Stimulated activated CD4-positive, alpha-beta T cell treated with anti-CD3 and anti-CD28 coated beads, Interleukin-1b, Interleukin-23, amount 100 ng/mL, for 4 hours (primary cell): ENCODE data around the gene PACSIN2.
"Not testable (repeated sequence)": the region's sequence is repeated elsewhere in the genome, so short reads cannot be mapped to it uniquely, and the experiment has no call there.

Experiments
- DNase-seq, 2 donors: peaks; one replicate each; pipeline ENCODE4 v3.0.0-alpha.2; 2020; ENCODE audit warnings: low read depth in 2 of 2

PACSIN2 gene

DNA sequence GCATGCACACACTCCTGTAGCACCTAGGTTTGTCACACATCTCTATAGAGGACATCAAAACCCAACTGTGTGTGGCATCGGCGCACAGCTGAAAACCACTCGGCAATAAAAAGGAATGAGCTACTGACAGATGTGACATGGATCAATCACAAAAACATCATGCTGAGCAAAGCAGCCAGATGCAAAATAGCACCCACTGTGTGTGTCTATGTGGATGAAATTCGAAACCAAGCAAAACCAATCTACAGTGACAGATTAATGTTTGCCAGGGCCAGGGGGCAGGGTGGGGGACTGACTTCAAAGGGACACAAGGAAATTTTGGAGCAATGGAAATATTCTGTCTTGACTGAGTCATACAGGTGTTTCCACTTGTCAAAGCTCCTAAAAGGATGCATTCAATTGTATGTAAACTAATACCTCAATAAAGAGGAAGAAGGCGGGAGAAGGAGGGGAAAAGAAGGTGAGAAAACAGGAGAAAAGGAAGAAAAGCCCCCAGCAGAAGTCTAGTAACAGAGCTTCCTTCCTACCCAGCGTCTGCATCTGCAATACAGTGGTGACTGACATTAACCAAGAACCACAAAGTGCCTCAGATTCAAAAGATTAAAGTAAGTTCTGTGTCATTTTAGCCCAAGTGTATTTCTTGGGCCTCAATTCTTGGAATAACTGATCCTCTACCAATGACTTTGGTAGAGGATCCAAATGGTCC, 49.8 kb downstream of the PACSIN2 start:
- no peak for DNase-seq

DNA sequence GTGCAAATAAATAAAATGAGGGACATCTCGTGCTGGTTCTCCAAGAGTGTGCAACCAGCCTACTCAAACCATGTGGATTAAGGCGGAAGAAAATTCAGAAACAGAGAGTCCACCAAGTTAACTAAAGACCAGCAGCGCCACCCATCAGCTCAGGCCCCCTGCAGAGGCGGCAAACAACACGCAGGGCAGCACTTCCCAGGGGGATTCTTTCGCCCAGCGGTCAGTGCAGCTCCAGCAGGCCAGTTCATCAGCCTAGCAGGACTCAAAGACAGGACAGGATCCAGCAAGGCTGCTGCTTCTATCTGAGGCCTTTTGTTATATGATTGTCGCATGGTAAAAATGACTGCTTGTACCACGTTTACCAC, 51.7 kb downstream of the PACSIN2 start:
- no peak for DNase-seq

DNA sequence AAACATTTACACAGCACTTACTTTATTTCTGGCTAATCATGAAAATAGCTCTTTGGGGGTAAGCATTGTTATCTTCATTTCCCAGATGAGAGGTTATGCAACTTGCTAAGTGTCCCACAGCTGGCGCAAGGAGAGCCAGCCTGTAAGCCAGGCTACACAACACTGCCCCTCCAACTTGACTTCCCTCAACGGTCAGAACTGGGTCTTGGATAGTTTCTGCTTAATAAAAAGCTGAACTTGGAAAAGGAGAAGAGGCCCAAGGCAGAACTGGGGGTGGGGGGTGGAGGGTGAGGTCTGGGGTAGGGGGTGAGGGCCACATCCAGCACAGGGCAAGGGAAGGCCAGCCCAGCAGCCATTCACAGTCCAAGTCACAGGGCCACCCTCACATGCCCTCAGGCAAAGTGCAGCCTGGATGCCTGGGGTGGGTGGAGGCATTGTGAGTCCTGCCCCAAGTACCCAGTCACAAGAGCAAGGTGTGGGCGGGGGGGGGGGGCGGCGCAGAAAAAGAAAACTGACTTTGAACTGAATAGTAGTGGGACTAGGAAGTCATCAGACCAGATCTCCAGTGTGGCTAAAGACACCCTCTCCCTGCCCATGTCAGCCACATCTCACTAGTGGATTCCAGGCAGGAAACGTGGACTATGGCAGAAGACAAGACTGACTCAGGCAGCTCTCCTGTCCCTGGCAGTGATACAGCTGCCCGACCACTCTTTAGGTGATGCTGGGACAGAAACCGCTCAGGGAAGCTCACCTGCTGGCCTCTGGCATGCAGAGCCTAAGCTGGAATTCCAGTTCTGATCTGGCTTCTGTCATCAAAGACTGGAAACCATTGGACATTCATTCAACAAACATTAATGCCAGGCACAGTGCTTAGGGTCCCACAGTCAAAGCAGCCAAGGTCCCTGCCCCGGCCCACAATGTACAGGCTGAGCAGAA, 52.4 kb downstream of the PACSIN2 start:
- DNase-seq: no peak

DNA sequence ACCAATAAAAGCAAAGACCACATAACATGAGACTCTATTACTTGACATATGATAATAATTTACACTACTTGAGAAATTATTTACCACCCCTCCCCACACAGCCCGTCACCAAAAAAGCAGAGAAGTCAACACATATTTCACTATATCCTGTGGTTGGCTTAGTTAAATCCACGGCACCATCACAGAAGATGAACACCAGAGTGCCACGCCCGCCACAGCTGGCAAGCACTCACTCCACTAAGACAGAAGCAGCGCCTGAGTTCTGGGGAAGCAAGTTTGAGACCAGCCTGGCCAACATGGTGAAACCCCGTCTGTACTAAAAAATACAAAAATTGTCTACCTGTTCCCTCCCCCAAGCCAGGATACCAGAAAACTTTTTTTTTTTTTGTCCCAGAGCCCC, 53.1 kb downstream of the PACSIN2 start:
- DNase-seq: no peak

DNA sequence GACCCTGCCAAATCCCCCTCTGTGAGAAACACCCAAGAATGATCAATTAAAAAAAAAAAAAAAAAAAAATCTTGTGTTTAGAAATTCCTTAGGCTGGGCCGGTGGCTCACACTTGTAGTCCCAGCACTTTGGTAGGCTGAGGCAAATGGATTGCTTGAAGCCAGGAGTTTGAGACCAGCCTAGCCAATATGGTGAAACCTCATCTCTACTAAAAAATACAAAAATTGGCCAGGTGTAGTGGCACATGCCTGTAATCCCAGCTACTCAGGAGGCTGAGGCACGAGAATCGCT, 53.6 kb downstream of the PACSIN2 start:
- DNase-seq: not testable (repeated sequence)

DNA sequence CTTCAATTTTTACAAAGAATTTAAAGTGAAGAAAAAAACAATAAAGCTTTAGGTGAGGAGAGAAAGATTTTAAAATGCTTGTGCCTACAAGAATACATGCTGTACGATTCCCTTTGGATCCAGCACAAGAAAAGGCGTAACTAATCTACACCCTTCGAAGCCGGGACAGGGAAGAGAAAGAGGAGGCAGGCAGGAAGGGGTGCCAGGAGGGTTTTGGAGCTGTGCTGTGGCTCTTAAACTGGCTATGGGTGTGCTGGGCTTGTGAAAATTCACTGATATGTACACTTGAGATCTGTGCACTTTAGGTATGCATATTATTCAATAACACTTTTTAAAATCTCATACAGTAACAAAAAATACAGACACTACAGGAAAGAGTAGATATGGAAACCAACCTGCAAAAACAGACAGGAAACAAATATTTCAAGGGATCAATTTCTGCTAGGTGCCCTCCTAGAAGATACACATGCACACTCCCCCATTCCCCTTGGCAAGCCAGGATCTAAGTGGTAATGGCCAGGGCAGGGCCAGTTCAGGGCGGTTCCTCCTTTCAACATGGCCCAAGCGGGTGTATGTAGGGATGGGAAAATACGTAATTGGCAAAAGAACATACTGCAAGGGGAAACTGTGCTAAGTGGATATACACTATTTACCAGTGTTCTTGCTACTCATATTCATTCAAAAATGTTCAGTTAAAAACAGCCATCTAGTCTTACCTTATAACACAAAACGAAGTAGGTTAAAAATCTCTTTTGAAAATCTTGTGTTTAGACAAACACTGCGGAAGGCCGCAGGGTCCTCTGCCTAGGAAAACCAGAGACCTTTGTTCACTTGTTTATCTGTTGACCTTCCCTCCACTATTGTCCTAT, 54.2 kb downstream of the PACSIN2 start:
- DNase-seq: no peak

DNA sequence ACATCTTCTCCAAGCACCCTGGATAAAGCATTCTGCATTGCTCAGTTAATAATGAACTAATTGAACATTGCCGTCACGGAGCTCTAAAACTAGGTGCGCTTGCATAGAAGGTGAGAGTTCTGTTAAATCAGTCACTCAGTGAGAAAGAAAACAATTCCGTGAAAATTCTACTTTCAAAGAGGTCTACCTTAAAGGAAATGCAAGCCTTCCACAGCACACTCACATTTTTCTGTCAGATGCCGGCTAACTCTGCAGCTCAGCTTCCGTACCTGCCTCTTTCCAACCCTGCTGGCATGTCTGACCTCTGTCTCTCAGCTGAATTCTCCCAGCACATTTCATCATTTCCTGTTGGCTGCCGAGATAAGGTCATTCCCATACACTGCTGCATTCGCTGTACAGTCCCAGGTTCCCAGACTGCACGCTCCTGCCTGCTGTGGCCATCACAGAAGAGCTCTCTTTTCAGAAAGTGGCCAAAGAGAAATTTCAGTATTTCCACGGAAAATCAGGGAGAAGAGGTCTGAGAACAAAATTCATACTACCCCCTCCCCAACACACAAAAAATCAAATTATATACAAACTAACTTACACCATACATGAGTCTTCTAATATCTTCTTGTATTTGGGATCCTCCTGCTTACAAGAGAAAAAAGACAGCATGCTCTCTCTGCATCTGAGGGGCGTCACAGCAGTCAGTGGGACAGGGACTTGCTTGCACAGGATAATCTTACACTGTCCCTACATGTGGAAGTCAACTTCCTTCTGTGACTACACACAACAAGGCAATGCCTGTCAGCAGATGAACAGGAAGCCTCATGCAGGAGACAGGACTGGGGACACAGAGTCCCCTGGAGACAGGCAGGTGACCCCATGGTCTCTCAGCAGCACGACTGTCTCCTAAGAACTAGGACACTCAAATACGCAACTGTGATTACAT, 55.1 kb downstream of the PACSIN2 start:
- no peak for DNase-seq

DNA sequence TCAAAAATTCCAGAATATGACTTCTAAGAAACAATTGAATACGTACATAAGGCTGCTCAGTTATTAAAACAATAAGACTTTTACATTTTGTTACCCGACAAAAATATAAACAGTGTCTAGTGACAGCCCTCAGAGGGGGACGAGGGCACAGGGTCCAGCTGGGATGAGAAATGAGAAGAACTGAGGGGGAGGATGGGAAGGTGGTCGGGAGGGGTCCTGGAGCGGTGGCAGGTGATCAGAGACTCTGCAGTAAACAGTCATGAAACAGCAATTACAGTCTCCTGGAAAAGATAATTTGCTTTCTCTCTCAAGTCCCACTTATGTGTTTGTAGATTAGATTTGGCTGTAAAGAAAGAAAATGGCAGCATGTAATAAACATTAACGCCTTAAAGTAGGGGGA, 56.0 kb downstream of the PACSIN2 start:
- no peak for DNase-seq

DNA sequence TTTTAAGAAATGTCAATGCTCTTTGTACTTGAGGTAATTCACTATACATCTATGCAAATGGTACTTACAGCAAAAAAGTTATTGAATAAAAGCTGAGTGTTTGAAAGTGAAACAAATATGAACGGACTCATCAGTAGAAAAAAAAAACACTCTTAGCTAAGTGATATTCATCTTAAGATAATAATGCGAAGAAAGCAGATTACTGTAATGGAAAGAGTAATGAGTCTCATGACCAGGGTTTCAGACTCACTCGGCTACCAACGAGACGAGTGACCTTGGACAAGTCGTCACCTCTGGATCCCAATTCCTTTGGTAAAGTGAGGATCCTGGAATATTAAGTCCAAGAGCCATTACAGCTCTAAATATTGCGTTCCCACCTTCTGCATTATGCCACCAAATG, 57.0 kb downstream of the PACSIN2 start:
- no peak for DNase-seq

DNA sequence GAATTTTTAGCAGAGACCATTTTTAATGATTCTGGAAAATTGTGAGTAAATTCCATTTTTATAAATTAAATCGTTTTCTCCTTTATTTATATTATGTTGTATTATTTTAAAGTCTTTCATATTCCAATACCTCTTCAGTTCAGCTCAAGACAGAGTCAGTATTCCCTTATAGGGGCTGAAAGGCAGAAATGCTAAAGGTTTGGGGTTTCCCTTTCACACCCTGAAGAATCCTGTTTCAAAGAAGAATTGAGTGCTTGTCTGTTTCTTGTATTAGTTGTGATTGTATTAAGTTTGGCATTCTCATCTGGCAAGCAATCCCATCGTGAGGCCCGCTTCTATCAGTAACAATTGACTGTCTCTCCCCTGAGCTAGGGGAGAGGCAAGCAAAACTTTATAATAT, 57.4 kb downstream of the PACSIN2 start:
- DNase-seq: no peak

DNA sequence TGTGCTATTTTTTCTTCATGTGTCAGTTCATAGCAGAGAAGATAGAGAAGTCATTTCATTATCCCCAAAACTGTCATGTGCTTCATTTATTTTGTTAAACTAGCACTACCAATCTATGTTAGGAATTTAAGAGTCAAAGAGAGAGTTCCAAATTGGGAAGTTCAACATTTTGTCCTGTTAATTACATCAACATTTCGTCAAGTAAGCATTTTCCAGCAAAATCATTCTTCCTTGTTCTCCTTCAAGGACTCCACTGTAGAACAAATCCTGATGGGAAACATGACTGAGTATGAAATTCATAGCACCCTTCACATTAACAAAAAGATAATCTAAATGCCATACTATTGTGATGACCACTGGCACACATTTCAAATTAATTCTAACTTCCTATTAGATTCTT, 59.1 kb downstream of the PACSIN2 start:
- no peak for DNase-seq

DNA sequence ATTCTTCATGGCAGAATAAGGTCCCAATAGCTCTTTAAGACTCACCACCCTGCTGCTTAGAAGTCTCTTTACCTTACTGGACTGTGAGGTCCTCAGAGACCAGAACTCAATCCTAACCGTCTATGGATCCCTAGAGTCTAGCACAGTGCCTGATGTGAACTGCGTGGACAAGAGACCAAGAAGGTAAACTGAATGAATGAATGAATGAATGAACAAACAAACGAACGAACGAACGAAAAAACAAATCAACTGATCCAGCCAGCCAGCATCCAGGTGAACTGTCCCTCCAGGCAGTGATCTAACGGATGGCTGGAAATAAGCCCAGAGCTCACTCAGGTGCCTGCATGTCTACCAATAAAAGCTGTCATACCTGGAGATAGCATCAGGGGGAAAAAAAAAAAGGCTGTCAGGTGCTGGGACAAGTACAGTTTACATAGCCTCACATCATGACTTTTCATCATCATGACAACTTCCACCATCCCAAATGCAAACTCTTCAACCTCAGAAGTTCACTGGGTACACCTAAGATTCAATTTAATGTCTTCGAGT, 59.8 kb downstream of the PACSIN2 start:
- DNase-seq: no peak

DNA sequence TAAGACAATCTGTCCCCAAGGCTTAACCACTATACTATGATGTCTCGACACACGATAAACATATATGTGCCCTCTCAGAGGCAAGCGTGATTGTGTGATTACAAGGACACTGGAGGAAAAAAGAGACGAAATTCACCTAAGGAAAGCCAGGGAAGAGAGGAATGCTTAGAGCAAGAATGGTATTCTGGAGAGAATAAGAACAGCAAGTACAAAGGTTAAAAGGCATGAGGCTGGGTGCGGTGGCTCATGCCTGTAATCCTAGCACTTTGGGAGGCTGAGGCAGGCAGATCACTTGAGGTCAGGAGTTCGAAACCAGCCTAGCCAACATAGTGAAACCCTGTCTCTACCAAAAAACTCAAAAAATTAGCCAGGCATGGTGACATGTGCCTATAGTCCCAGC, 61.2 kb downstream of the PACSIN2 start:
- DNase-seq: not testable (repeated sequence)

DNA sequence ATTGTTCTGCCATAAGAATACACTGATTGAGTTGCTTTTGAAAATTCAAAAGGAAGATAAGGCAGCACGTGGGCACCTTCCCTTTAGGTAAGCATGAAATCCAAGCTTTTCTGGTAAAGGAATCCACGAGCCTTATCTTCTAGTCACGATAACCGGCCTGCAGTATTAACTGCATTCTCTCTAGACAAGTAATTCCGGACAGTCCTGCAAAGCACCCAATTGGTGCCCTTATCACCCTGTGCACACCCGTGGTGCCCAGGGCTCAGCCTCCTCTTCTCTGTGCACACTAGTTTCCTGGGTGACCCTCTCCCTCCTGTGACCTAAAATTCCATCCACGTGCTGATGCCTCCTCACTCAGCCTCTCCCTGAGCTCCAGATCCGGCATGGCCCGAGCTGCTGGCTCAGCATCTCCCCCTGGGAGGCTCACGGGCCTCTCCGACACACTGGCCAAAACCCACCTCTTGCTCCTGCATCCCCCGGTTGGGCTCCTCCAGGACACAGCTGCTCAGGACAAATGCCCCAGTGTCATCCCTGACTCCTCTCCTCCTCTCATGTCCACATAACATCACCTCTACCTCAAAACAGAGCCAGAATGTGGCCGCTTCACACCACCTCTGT, 63.7 kb downstream of the PACSIN2 start:
- DNase-seq: no peak

DNA sequence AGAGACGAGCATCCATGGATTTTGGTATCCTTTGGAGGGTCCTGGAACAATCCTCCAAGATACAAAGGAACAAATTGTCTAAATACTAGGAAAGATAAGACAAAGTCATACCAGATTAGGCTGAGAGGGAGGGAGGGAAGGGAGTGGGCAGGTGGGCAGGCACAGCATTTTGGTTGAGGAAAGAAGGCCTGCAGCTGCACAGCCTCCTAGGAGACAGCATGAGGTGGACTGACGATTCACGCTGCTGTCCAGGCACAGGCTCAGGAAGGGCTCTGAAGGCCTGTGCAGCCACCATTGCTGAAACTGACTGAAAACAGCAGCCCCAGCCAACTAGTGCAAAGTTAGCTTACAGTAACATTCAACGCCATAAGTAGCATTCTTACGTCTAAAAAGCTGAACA, 64.7 kb downstream of the PACSIN2 start:
- DNase-seq: no peak

DNA sequence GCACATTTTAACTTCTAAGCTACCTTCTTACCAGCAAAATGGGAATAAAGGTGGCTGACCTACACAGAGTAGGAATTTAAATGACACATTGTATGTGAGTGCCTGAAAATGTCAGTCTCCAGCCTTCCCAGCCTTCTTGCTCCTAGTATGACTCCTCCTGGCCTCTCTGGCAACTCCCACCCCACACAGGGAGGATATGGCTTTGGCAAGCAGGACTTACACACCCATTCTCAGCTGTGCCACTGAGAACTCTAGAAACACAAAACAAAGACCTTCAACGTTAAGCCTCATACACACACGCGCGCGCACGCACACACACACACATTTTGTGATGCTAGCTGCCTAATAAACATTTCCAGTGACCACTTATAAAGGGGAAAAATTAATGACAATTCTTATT, 65.8 kb downstream of the PACSIN2 start:
- no peak for DNase-seq

DNA sequence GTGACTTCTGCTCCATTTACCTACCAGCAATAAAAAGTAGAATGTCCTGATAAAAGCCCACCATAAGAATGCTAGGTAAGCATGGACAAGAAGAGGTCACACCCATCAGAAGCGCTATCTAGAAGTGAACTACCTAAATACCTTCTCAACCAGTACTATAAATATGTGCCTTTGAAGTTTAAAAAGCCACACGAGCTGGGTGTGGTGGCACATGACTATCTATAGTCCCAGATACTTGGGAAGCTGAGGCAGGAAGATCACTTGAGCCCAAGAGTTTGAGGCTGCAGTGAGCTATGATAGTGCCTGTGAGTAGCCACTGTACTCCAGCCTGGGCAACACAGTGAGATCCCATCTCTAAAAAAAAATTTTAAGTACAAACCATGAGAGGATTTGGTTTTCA, 66.7 kb downstream of the PACSIN2 start:
- DNase-seq: no peak

DNA sequence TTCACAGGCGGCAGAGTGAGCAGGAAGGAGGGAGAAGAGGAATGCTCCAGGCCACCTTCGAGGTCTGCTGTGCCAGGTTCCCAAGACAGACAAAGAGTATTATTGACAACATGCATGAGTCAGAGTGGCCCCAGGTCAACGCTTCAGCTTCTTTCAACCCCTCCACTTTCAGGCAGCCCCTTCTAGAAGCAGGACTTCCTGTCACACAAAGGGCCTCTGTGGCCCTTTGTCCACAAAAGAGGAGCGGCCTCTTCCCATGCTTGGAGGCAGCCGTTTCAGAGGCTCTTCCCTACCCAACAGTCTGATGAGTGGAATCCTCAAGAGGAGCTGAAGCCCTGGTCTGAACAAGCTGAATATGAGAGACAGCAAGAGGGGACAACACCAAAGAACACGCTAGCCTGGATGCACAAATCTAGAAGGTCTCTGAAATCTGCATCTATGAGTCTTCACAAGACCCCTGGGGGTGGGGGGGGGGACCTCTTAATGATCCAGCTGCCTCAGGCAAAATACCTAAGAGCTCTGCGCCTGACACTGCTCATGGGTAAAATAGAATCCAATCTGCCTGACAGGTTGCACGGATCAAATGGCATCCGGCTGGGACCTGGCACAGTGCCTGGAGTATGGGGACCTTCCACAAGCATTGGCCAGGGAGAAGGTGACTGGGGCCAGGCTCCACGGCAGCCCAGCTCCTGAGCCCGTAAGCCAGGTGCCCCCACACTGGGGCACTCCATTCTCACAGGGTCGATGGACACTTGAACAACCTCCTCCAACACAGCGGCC, 67.5 kb downstream of the PACSIN2 start:
- DNase-seq: no peak

DNA sequence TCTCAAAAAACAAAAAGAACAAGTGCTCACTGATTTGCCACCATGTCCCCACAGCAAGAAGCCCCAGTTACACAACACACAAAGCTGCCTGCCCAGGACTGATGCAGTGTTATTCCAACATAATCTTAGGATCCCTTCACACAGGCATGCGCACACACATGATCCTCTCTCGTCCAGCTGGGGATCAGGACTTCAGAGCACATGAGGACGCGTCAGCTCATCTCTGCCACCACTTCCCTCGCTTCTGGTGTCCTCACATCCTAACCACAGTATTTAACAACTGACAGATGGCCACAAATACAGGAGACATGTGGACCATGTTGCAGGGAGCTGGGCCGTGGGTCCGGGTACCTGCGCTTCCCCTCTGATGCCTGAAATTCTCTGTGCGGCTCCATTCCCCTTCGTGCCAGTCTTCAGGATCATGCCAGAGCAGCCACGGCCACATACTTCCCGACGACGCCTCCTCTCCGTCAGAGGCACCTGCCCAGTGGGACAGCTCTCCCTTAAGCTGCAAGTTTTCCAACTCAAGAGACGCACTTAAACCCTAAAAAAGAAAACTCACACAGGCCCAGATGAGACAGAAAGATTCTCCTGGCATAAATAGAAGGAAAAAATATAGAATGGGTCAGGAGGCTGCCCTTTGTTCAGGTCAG, 68.3 kb downstream of the PACSIN2 start:
- DNase-seq: no peak
